Gastroesophageal sphincter (tissue), 4 donors: ENCODE results near the gene SH2D6. TPM values are rescaled to one million over a fixed set of nuclear protein-coding genes. Genes with fewer than 3 reads are reported as not detected.
A peak's percentile ranks its signal among the peaks of the same experiment; 100 is the strongest.

Experiments
- ATAC-seq: fragments of 150-250 bp; one replicate; pipeline ENCODE4 v1.9.1; 2016; ENCODE audit warnings: mild to moderate bottlenecking, moderate library complexity
- H3K27ac ChIP-seq, 4 donors: fragments of 200-600 bp; sonication (generic) in 3 of 4; 1 replicate in 3 of 4; 2 replicates in 1 of 4; pipeline ENCODE4 v1.5.1; 2016 to 2019
- H3K27me3 ChIP-seq: fragments of 200-600 bp; sonication (generic); one replicate; pipeline ENCODE4 v1.5.1; 2019
- H3K36me3 ChIP-seq, 2 donors: fragments of 200-600 bp; sonication (generic); one replicate each; pipeline ENCODE4 v1.5.1; 2019; ENCODE audit warnings: control low read depth in 1 of 2
- H3K4me1 ChIP-seq, 3 donors: fragments of 200-600 bp; sonication (generic); 1 replicate in 2 of 3; 2 replicates in 1 of 3; pipeline ENCODE4 v1.5.1; 2016 to 2019; ENCODE audit warnings: control low read depth in 2 of 3
- H3K4me3 ChIP-seq, 2 donors: fragments of 200-600 bp; sonication (generic); one replicate each; pipeline ENCODE4 v1.5.1; 2019; ENCODE audit warnings: mild to moderate bottlenecking in 1 of 2, moderate library complexity in 1 of 2
- H3K9me3 ChIP-seq, 3 donors: fragments of 200-600 bp; sonication (generic); one replicate each; pipeline ENCODE4 v1.5.1; 2017 to 2019; ENCODE audit warnings: control low read depth in 2 of 3
- CTCF ChIP-seq, 4 experiments: fragments of 200-600 bp in 2 of 4; fragments of 450-650 bp in 2 of 4; sonication (generic) in 1 of 4; IDR thresholded peaks; one replicate each; pipeline ENCODE4 v1.5.1; 2017 to 2019; ENCODE audit warnings: antibody characterized with exemption in 4 of 4, mild to moderate bottlenecking in 2 of 4, moderate library complexity in 2 of 4
- EP300 ChIP-seq: sonication (generic); formaldehyde crosslinking; IDR thresholded peaks from one replicate; pipeline ENCODE4 v1.6.1; 2017; ENCODE audit warnings: antibody characterized with exemption, mild to moderate bottlenecking
- POLR2A ChIP-seq, 2 donors: fragments of 450-650 bp; IDR thresholded peaks; one replicate each; pipeline ENCODE4 v1.6.1; 2017; ENCODE audit warnings: antibody characterized with exemption in 2 of 2, mild to moderate bottlenecking in 2 of 2, moderate library complexity in 1 of 2
- POLR2AphosphoS5 ChIP-seq: sonication (generic); formaldehyde crosslinking; IDR thresholded peaks from one replicate; pipeline ENCODE4 v1.6.1; 2017; ENCODE audit warnings: antibody characterized with exemption
- WGBS, 2 donors: methylation state at CpG; one replicate each; pipeline ENCODE4 v1.1.5; 2018; ENCODE audit warnings: low coverage in 1 of 2; 5-methylcytosine and 5-hydroxymethylcytosine counted together
- total RNA-seq, 4 donors: library from RNA; depleted of rRNA; stranded (reverse); fragments of >200 nt; gene quantifications; one replicate each; pipeline ENCODE4 v1.1.0, GENCODE V29; 2016

SH2D6 gene
- total RNA-seq, 4 donors from 2014 or later = not detected

DNA sequence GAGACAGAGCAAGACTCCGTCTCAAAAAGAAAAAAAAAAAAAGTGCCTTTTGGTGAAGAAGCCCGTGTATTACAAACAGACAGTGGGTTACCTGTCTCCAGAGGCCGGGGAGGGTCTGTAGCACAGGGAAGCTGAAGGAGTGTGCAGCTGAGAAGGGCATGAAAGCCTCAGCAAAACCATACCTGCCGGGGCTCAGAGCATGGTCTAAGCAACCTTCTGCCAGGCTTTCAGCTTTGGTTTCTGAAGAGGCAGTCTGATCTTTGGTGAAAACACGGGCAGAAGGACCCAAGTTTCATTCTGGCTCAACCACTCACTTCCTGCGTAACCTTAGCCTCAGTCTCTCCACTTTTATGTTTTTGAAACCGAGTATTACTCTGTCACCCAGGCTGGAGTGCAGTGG, 21.5 kb downstream of the SH2D6 start:
- peak overlapping the region in 1 of 4 donors; percentile 6 for H3K27ac ChIP-seq
- no peaks in the 10 kb centered on the region for H3K36me3 ChIP-seq
- 79 to 97% methylated on average over 5 to 7 of the region's 7 CpGs for WGBS, 2 donors

DNA sequence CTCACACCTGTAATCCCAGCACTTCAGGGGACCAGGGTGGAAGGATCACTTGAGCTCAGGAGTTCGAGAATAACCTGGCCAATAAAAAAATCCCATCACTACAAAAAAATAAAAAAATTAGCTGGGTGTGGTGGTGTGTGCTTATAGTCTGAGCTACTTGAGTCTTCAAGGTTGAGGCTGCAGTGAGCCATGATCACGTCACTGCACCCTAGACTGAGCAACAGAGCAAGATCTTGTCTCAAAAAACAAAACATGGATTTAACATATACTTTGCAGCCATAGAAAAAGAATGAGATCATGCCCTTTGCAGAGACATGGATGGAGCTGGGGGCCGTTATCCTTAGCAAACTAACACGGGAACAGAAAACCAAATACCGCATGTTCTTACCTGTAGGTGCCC, 22.2 kb downstream of the SH2D6 start:
- no peak overlapping the region for H3K27ac ChIP-seq

More for the DNA sequence above, 21.5 kb downstream of the SH2D6 start:
- no peak for TF ChIP-seq POLR2AphosphoS5
- no peak for TF ChIP-seq POLR2A (IDR thresholded peaks at IDR 0.05)
- no peak for TF ChIP-seq EP300
- no peak for TF ChIP-seq CTCF (IDR thresholded peaks at IDR 0.05)
- no peak for ATAC-seq
- Histone ChIP-seq H3K4me1 (peaks cover 4 to 45% (median 20%) of the 10 kb centered on the region in 3 donors), H3K9me3 (no peaks in the 10 kb centered on the region), H3K27me3 (no peaks in the 10 kb centered on the region), H3K4me3 (no peak overlapping the region)

GRCh38 chr2:85441864-85442263, 23.4 kb downstream of the SH2D6 start:
- 67 to 82% methylated on average over 2 to 3 of the region's 4 CpGs for WGBS, 2 donors
- no peaks in the 10 kb centered on the region for H3K36me3 ChIP-seq
- no peak overlapping the region for H3K4me3 ChIP-seq
- no peaks in the 10 kb centered on the region for H3K9me3 ChIP-seq
- no peak for TF ChIP-seq POLR2AphosphoS5
- no peak for TF ChIP-seq POLR2A (IDR thresholded peaks at IDR 0.05)
- TF ChIP-seq CTCF (IDR thresholded peaks at IDR 0.05) = no peak
- TF ChIP-seq EP300 = no peak
- no peak overlapping the region for H3K27ac ChIP-seq
- H3K27me3 ChIP-seq = no peaks in the 10 kb centered on the region
- no peak for ATAC-seq
- H3K4me1 ChIP-seq = peaks cover 4 to 42% (median 24%) of the 10 kb centered on the region in 3 donors

More for the DNA sequence above, 22.2 kb downstream of the SH2D6 start:
- TF ChIP-seq POLR2A (IDR thresholded peaks at IDR 0.05) (no peak), EP300 (no peak)
- no peak overlapping the region for H3K4me3 ChIP-seq
- H3K9me3 ChIP-seq = no peaks in the 10 kb centered on the region
- H3K27me3 ChIP-seq = no peaks in the 10 kb centered on the region
- ATAC-seq = no peak
- peaks cover 4 to 46% (median 23%) of the 10 kb centered on the region in 3 donors for H3K4me1 ChIP-seq
- WGBS, 2 donors = 88% methylated on average over 4 to 5 of the region's 5 CpGs
- H3K36me3 ChIP-seq = no peaks in the 10 kb centered on the region

DNA sequence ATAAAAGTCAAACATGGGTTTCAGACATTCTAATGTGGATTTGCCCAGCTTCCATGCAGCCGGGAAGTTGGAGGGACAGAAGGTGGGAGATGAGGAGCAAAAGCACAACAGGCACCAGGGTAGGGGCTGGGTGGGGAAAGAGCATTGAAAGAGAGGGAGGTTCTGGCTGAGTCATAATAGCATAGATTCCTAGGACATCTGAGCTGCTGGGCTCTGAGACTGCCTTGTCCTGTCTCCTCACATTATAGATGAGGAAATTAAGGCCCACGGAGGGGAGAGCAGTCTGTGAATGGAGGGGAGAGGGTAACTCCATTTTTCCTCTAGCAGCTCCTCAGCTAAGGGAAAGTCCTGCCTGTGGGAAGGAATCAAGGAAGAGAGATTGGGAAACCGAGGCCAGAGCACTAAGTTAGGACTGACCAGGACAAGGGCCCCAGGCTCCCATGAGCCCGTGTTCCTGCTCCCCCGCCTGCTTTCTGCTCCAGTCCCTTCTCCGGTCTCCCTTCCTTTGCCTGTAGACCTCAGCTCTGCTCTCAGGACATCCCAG, 26.2 kb downstream of the SH2D6 start:
- no peaks in the 10 kb centered on the region for H3K36me3 ChIP-seq
- H3K4me3 ChIP-seq = no peak overlapping the region
- TF ChIP-seq EP300 (no peak), POLR2AphosphoS5 (no peak), CTCF (IDR thresholded peaks at IDR 0.05) (no peak), POLR2A (IDR thresholded peaks at IDR 0.05) (no peak)
- no peaks in the 10 kb centered on the region for H3K9me3 ChIP-seq
- H3K27me3 ChIP-seq = no peaks in the 10 kb centered on the region
- WGBS, 2 donors = 69 to 81% methylated on average over 2 to 6 of the region's 6 CpGs
- peak overlapping the region in 1 of 4 donors; percentile 79 for H3K27ac ChIP-seq
- peaks cover 0 to 16% (median 9%) of the 10 kb centered on the region in 3 donors for H3K4me1 ChIP-seq
- no peak for ATAC-seq

DNA sequence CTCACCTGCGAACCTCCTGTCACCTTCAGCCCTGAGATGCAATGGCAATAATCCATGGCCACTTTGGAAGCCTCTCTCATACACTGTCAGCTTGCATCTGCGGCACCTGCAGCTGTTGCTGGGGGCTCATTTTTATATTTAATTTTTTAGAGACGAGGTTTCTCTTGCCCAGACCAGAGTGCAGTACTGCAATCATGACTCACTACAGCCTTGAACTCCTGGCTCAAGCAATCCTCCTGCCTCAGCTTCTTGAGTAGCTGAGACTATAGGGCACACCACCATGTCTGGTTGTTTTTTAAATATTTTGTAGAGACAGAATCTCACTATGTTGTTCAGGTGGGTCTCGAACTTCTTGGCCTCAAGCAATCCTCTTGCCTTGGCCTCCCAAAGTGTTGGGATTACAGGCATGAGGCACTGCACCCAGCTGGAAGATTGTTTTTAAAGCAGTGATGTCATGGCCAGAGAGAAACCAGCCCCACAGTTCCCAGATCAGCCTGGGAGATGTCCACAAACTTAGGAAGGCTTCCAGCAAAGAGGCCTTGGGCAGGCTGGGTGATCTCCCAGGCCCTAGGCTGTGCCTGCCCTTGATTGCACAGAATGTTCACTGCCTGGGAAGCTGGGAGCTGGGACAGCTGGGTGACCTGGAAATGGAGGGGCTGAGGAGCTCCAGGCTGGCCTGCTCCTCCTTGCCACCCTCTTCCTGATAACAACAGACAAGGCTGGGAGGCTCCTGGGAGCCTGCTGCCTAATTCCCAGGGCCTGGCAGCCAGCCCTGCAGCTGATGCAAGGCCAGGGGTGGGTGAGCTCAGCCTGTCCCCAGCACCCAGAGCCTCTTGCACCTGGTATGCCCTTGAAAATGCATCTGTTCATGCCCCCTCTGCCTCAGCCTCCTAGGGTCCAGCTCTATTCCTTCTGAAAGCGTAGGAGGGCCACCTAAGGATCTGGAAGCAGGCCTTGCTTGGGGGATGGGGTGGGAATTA, 27.1 kb downstream of the SH2D6 start:
- Histone ChIP-seq H3K36me3 (no peaks in the 10 kb centered on the region), H3K27me3 (no peaks in the 10 kb centered on the region), H3K27ac (peak overlapping the region; percentile 1 to 79 (median 70)), H3K4me3 (no peak overlapping the region), H3K9me3 (no peaks in the 10 kb centered on the region), H3K4me1 (peaks cover 0 to 16% (median 9%) of the 10 kb centered on the region in 3 donors)
- 75 to 100% methylated on average over 2 to 3 of the region's 5 CpGs for WGBS, 2 donors
- peak; percentile 76 for ATAC-seq
- TF ChIP-seq CTCF (IDR thresholded peaks at IDR 0.05) (no peak), POLR2AphosphoS5 (peak; percentile 52)
